VCaP (cell line): ENCODE results near the gene TENM4.

Experiments used
- H3K27ac ChIP-seq: fragments of 450-650 bp; 2 replicates; pipeline ENCODE4 v1.5.1; 2017
- TF ChIP-seq, protein P1 (sequence below): fragments of 450-650 bp; conservative IDR thresholded peaks from 2 replicates; pipeline ENCODE4 v1.5.1; 2017; ENCODE audit warnings: mild to moderate bottlenecking, moderate library complexity

TENM4 gene

DNA sequence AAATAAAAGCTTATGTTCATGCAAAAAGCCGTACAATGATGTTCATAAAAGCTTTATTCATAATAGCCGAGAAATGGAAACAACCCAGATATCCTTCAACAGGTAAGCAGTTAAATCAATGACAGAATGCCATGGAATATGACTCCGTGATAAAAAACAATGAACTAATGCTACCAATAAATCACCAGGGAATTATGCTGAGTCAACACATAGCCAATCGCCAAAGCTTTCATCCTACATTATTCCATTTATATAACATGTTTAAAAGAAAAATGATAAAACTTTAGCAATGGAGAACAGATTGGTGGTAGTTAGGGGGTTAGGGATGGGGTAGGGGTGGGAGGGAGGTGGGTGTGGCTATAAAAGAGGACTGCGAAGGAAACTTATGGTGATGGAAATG lies 356.4 kb downstream of the TENM4 start:
- H3K27ac ChIP-seq = no peak overlapping the region
- TF ChIP-seq, protein P1, sequence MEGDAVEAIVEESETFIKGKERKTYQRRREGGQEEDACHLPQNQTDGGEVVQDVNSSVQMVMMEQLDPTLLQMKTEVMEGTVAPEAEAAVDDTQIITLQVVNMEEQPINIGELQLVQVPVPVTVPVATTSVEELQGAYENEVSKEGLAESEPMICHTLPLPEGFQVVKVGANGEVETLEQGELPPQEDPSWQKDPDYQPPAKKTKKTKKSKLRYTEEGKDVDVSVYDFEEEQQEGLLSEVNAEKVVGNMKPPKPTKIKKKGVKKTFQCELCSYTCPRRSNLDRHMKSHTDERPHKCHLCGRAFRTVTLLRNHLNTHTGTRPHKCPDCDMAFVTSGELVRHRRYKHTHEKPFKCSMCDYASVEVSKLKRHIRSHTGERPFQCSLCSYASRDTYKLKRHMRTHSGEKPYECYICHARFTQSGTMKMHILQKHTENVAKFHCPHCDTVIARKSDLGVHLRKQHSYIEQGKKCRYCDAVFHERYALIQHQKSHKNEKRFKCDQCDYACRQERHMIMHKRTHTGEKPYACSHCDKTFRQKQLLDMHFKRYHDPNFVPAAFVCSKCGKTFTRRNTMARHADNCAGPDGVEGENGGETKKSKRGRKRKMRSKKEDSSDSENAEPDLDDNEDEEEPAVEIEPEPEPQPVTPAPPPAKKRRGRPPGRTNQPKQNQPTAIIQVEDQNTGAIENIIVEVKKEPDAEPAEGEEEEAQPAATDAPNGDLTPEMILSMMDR = no peak

DNA sequence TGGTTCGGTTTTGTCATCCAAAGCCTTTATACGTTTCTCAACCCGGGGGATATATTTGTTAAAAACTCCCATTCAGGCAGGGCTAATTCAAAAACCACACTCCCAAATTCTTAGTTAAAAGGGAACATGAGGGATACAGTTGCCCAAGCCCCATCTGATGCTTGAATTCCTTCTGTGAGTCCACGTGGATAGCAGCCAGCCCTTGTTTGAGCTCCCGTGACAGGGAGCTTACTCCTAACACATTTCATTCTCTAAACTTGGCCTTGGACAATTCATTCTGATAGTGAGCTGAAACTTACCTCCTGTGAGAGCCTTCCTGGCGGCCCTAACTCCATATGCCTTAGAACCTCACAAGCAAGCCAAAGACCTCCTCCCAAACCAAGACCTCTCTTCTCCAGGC lies 357.5 kb downstream of the TENM4 start:
- no peak overlapping the region for H3K27ac ChIP-seq
- TF ChIP-seq, protein P1 = no peak

DNA sequence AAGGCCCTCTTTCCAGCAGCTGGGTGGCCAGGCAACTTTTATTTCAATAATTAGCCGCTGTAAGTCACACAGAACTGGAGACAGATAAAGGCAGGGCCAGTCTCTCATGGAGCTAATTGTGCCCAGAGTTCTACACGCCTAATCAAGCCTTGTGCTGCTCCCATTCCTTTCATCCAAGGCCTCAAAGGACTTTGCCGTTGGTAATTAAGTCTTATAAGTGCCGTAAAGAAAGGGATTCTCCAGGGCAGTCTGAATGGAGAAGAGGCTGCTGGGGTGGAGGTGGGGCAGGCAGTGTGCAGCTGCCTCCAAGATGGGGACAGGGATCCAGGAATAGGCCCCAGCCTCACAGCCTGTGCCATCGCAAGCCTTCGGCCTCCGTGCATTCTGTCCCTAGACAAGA lies 357.9 kb downstream of the TENM4 start:
- H3K27ac ChIP-seq = no peak overlapping the region
- TF ChIP-seq, protein P1 = no peak

DNA sequence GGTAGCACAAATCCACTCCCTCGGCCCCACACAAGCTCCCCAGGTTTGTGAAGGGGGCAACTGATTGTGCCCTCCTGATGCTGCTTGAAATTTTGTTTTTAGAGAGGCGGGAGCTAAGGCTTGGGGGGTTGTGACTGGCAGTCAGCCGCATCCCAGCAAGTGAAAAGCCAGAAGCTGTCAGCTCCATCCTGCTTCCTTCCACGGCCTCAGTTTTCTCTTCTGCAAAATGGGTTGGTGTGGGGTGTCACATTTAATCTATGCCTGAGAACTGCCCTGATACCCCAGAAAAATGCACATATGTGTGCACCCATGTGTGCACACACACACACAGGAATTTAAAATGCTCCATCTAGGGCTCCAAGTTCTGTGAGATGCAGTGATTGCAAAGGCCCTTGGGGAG lies 358.6 kb downstream of the TENM4 start:
- H3K27ac ChIP-seq = no peak overlapping the region
- TF ChIP-seq, protein P1 = no peak

DNA sequence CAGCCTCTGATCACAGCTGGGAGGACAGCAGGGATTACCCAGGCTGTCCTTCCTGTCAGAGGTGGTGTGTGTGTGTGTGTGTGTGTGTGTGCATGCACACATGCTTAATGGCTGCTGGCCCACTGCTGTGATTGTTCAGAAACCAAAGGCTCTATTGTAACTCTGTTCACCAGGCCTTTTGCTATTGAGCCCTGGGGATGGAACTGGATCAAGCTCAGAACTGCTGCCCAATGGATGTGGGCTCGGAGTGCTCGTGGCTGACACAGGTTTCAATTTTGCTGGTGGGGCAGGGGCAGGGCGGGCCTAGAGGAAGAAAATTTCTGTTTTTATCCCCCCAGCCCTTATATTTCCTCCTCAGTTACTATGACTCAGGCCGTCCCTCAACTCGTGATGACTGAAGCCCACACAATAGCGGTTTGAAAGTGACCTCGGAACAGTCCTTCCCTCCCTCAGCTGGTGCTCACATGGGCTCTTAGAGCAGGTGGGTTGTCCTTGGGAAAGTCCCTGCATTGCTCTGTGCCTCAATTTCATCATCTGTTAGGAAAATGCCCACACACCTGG lies 359.3 kb downstream of the TENM4 start:
- H3K27ac ChIP-seq = no peak overlapping the region
- TF ChIP-seq, protein P1 = no peak

DNA sequence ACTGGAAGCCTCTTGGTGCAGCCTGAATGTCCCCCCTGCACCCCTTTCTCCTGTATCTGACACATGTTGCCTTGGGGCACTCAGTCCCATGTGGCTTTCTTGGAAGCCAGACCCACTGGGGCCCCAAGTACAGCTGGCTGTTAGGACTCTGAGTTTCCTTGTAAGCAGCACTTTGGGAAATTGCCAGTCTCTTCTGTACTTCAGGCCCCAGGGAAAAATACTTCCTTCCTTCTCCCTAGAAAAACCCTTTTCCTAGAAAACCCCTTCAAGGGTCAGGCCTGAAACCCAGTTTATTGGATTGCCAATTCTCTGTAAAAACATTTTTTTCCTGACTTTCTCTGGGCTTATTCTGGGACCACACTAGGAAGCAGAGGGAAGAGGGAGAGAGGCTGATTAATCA lies 360.3 kb downstream of the TENM4 start:
- TF ChIP-seq, protein P1 = no peak
- no peak overlapping the region for H3K27ac ChIP-seq

DNA sequence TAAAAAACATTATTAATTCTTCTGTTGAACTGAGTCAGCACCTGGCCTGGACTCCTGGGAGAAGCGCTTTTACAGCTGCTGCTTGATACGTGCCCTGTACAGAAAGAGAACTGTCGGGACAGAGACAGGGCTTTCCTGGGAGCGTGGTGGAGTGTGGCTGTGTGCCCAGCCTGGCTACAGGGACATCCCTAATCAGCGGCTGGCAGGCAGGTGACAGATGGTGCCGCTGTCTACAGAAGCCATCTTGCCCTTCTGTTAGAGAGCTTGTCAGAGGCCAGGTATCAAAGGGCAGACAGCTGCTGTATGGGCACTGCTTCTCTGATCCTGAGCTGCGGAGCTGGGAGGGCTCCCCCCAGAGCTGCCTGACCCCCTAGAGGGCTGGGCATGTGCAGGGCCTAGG lies 361.8 kb downstream of the TENM4 start:
- H3K27ac ChIP-seq = no peak overlapping the region
- TF ChIP-seq, protein P1 = no peak
